Measurements from ENCODE around the gene AUTS2. TPM values are rescaled to one million over a fixed set of nuclear protein-coding genes. Genes with fewer than 3 reads are reported as not detected.

AUTS2 gene
- total RNA-seq, 3 donors from 2014 or later: 31.5 to 94.3 (median 81.3) TPM

- peak in 1 of 2 donors; percentile 81 for DNase-seq (ENCODE audit: low spot score in 2 of 2)
- Histone ChIP-seq H3K4me1 (peaks cover 0 to 15% of the 10 kb centered on the region in 2 donors), H3K9me3 (no peaks in the 10 kb centered on the region), H3K4me3 (peak overlapping the region in 1 of 3 donors; percentile 40), H3K27me3 (no peaks in the 10 kb centered on the region), H3K36me3 (no peaks in the 10 kb centered on the region), H3K27ac (peak overlapping the region; percentile 78)
- intact Hi-C loops (cut with DNase I; ENCODE audit: low total_unique reads): no loop called here
- TF ChIP-seq POLR2AphosphoS5 (IDR thresholded peaks at IDR 0.05) (peak in 1 of 3 donors; percentile 26), POLR2A (IDR thresholded peaks at IDR 0.05) (no peak), CTCF (IDR thresholded peaks at IDR 0.05) (no peak)
Measured at GRCh38 chr7:69813637-69814240, 215.5 kb downstream of the AUTS2 start.

GRCh38 chr7:69814421-69814962 lies 216.2 kb downstream of the AUTS2 start:
- intact Hi-C loops (cut with DNase I; ENCODE audit: low total_unique reads): no loop called here
- no peaks in the 10 kb centered on the region for H3K9me3 ChIP-seq
- no peak for TF ChIP-seq CTCF (IDR thresholded peaks at IDR 0.05)
- no peak for TF ChIP-seq POLR2AphosphoS5 (IDR thresholded peaks at IDR 0.05)
- TF ChIP-seq POLR2A (IDR thresholded peaks at IDR 0.05): no peak
- H3K4me3 ChIP-seq: peak overlapping the region in 1 of 3 donors; percentile 40
- H3K27me3 ChIP-seq: no peaks in the 10 kb centered on the region
- peaks cover 0 to 15% of the 10 kb centered on the region in 2 donors for H3K4me1 ChIP-seq
- peak in 1 of 2 donors; percentile 44 for DNase-seq (ENCODE audit: low spot score in 2 of 2)
- peak overlapping the region; percentile 78 for H3K27ac ChIP-seq
- no peaks in the 10 kb centered on the region for H3K36me3 ChIP-seq

- H3K9me3 ChIP-seq: no peaks in the 10 kb centered on the region
- TF ChIP-seq POLR2AphosphoS5 (IDR thresholded peaks at IDR 0.05) (no peak), CTCF (IDR thresholded peaks at IDR 0.05) (no peak), POLR2A (IDR thresholded peaks at IDR 0.05) (no peak)
- no peak for DNase-seq (ENCODE audit: low spot score in 2 of 2)
- H3K4me3 ChIP-seq: no peak overlapping the region
- no peaks in the 10 kb centered on the region for H3K36me3 ChIP-seq
- H3K27ac ChIP-seq: no peak overlapping the region
- H3K4me1 ChIP-seq: peaks cover 0 to 15% of the 10 kb centered on the region in 2 donors
- intact Hi-C loops (cut with DNase I; ENCODE audit: low total_unique reads): no loop called here
- H3K27me3 ChIP-seq: no peaks in the 10 kb centered on the region
Measured at GRCh38 chr7:69816501-69816900, 218.2 kb downstream of the AUTS2 start.

- Histone ChIP-seq H3K9me3 (no peaks in the 10 kb centered on the region), H3K36me3 (no peaks in the 10 kb centered on the region), H3K4me3 (no peak overlapping the region), H3K27me3 (no peaks in the 10 kb centered on the region), H3K4me1 (peaks cover 0 to 15% of the 10 kb centered on the region in 2 donors), H3K27ac (no peak overlapping the region)
- DNase-seq (ENCODE audit: low spot score in 2 of 2): no peak
- intact Hi-C loops (cut with DNase I; ENCODE audit: low total_unique reads): no loop called here
- TF ChIP-seq POLR2AphosphoS5 (IDR thresholded peaks at IDR 0.05): no peak
- TF ChIP-seq POLR2A (IDR thresholded peaks at IDR 0.05): no peak
- TF ChIP-seq CTCF (IDR thresholded peaks at IDR 0.05): no peak
Measured at GRCh38 chr7:69817121-69817520, 218.8 kb downstream of the AUTS2 start.

GRCh38 chr7:69817841-69818635 lies 219.8 kb downstream of the AUTS2 start:
- peaks cover 0 to 11% of the 10 kb centered on the region in 2 donors for H3K4me1 ChIP-seq
- H3K36me3 ChIP-seq: no peaks in the 10 kb centered on the region
- H3K4me3 ChIP-seq: no peak overlapping the region
- intact Hi-C loops (cut with DNase I; ENCODE audit: low total_unique reads): no loop called here
- TF ChIP-seq CTCF (IDR thresholded peaks at IDR 0.05) (no peak), POLR2A (IDR thresholded peaks at IDR 0.05) (no peak), POLR2AphosphoS5 (IDR thresholded peaks at IDR 0.05) (no peak)
- no peak overlapping the region for H3K27ac ChIP-seq
- H3K27me3 ChIP-seq: no peaks in the 10 kb centered on the region
- H3K9me3 ChIP-seq: no peaks in the 10 kb centered on the region
- DNase-seq (ENCODE audit: low spot score in 2 of 2): no peak

Measured in breast epithelium (tissue), 4 donors.